ENCODE data around the gene YEATS2.

YEATS2 gene

DNA sequence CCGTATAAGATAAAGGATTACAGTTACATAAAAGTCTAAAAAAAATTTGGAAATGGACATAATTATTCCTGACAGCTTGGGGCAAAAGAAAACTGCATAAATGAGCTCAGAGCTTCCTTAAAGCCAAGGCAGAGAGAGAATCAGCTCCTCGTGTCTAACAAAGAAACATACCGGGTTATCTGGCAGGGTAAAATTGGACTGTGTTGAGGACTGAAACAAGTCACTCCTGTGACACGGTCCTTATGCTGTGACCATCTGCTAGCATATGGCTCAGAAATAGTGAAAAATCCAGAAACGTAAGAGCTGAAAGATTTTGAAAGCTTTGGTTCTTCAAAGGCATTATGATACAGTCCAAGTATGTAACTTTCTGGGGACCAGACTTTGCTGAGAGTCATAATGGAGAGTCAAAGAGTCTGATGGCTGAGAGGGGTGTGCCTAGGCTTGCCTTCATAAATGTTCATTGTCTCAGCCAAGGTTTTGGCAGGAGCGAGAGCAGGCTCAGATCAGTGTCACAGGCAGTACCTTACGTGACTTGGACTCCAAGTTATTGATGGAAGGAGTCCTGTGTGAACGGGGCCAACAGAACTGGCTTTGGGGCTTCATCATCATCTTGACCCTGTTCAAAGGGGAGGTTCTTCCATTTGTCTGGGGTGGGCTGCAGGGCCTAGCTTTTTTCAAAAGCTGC, 115.3 kb downstream of the YEATS2 start:
- peak; percentile 90 for DNase-seq (ENCODE audit: low spot score)

- no peak for DNase-seq (ENCODE audit: low spot score)
These were observed 116.6 kb downstream of the YEATS2 start for GRCh38 chr3:183814240-183814639.

- no peak for DNase-seq (ENCODE audit: low spot score)
These were observed 118.0 kb downstream of the YEATS2 start for GRCh38 chr3:183815563-183815940.

DNA sequence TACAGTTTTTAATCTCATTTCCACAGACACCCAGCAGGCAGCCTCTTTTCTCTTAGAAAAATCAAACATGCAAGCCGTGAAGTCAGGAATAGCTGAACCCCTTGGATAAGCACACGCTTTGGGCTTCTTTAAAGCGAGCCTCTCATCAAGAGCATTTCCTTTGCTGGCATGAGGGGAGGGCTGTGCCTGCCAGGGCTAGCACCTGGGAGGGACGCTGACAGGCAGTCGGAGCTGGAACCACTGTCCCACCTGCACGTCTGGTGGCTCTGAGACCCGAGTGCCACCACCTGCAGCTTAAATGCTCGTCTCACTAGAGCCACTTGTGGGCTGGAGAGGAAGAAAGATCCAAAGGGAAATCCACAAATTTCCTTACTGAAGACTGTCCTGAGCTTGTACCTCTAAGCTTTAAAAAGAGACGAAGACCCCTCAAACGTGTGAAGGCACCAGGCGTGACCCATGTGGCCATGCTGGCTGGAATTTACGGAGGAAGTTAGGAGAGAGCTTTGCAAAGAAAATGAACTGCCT, 118.4 kb downstream of the YEATS2 start:
- DNase-seq (ENCODE audit: low spot score): no peak

GRCh38 chr3:183816681-183817510, 119.3 kb downstream of the YEATS2 start:
- DNase-seq (ENCODE audit: low spot score): no peak

DNA sequence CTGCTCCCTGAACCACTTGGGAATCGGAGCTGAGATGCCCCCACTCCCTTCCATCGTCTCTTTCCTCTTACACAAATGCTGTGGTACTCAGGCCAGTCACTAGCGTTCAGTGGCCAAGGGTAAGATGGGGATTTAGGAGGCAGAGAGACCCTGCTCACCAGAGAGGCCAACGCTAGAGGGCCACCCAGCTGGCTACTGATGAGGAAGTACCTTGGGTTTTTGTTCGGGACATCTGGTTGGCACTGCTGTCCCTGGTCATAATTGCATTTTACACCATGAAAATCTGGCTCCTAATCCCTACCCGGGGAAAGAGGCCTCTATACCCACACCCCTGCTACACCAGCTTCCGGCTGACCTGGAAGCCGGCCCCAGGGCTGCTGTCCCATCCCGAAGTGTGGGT, 120.0 kb downstream of the YEATS2 start:
- no peak for DNase-seq (ENCODE audit: low spot score)

DNA sequence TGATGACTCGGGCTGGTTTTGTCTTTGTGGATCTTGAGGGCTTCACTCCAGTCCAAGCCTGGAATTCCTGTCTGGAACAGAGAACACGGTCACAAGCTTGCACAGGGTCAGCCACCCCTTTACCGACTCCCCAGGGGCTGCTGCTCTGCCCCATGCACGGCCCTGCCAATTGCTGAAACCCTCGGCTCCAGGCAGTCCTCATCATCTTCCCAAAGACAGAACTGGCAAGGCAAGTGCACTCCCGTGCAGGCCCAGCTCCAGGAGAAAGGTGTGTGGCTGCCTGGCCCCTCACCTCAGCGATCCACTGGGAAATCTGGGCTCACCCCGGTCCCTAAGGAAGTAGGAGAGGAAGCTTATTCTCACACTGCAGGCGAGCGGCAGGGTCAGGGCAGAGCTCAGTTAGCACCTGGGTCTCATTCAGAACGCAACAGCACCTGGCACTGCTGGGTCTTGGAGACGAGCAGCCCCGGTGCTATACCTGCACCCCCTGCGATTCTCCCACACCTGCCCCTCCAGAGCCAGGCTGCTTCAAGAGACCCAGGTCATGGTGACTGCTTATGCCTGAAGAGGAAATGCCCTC, 120.5 kb downstream of the YEATS2 start:
- no peak for DNase-seq (ENCODE audit: low spot score)

GRCh38 chr3:183818706-183819624, 121.4 kb downstream of the YEATS2 start:
- peak; percentile 93 for DNase-seq (ENCODE audit: low spot score)

- DNase-seq (ENCODE audit: low spot score): peak; percentile 60
These were observed 122.2 kb downstream of the YEATS2 start for GRCh38 chr3:183819831-183820230.

DNA sequence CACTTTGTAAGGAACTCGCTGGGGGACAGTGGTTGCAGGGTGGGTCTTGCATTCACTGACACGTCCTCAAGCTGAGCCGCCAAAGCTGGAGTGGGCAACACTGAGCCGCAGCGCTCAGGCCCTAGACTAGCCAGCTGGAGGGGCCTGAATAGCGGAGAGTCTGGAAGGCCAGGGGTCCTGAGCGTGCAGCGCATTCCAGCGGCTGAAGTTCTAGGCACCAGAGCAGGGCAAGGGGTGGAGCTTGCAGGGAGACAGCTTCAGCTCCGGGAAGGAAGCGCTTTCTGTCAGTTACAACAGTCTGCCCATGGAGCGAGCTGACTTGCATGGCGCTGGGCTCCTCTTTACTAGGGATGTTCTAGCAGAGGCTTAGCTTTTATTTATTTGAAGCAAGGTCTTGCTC, 125.0 kb downstream of the YEATS2 start:
- peak; percentile 66 for DNase-seq (ENCODE audit: low spot score)

GRCh38 chr3:183823963-183824362, 126.4 kb downstream of the YEATS2 start:
- peak; percentile 87 for DNase-seq (ENCODE audit: low spot score)

DNA sequence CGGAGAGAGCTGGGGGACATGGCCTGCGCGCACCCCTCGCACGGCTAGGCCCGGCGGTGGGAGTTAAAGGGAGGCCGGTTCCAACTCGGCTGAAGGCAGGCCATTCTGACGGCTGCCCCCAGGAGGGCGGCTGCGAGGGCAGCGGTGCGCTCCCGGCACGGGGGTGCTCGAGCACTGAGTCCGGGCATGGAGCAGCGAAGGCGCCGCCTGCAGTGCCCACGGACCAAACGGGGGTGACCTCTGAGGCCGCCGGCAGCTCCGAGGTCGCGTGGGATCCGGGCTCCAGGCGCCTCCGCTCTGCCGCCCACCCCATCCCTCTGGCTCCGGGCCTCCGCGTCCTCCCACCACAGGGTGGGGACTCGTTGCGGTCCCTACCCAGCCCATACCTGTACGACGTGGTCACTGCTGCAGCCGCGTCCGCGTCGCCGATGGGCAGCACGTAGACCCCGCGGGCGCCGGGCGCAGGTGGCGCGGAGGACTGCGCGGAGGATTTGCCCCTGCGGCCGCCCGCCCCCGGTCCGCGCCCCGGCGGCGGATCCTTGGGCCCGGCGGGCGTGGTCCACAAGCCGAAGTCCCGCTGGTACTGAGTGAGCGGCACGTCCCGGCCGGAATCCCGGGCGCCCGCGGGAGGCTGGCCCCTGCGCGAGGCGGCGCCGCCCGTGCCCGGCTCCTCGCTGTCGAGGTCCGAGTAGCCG, 127.3 kb downstream of the YEATS2 start:
- no peak for DNase-seq (ENCODE audit: low spot score)

DNA sequence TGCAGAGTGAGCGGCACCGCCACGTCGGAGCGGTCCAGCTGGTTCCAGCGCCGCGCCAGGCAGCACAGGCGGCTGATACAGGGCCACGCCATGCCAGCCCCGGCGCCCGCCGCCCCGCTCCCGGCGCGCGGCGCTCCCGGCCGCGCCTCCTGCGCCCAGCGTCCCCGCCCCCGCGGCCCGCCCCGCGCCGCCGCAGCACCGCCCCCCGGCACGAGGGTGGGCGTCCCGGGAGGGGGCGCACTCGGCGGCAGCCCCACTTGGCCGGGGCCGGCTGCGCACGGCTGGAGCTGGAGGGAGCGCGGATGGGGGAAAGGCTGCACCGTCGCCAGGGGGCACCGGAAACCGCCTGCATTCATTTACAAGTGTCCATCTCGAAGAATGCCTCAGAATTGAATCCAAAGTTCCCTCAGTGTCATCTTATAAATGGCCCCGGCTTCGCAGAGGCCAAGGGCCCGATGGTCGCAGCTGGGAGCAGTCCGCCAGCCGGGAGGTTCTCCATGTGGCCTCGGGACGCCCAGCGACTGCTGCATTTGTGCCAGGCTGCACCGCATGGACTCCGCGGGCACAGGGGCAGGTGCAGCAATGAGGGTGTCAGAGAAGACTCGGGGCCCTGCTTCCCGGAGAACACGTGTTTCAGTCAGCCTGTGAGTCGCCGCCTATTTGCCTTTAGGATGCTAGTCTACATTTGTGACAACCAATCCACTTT, 128.0 kb downstream of the YEATS2 start, which contains the start of gene MAP6D1:
MAP6D1 (minus strand) TSS at position 122 of the 706 bp plus-strand sequence; CDS start at position 92, 30 bp downstream.
- peak; percentile 66 for DNase-seq (ENCODE audit: low spot score)

DNA sequence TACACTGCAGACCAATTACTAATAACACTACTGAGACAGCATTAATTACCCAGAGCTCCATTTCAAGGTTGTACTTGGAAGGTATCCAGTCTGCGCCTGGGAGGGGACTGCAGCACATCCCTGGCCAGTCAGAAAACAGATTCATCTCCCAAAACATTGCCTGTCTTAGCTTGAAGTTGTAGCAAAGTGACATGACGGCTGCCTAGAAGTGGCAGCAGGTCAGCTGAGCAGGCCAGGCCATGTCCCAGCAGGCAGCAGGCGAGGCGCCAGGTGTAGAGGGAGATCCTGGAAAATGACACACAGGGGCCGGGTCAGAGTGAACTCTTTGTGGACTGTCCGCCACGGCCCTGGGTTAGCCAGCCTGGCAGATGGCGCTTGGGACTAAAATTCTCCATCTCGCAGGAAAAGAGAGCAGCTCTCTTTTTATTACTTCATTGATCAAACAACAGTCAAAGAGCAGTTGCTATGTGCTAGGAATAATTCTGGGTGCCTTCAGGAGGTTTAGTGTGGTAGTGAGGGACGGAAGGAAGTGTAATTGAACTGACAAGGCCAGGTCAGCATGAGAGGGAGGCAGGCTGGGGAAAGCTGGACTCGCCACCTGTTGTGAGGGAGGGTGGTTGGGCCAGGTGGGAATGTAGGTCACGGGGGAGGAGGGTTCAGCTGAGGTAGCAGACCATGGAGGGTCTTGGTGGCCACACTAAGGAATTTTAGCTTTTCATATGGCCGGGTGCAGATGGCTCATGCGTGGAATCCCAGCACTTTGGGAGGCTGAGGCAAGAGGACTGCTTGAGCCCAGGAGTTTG, 129.1 kb downstream of the YEATS2 start:
- DNase-seq (ENCODE audit: low spot score): peak; percentile 82

DNA sequence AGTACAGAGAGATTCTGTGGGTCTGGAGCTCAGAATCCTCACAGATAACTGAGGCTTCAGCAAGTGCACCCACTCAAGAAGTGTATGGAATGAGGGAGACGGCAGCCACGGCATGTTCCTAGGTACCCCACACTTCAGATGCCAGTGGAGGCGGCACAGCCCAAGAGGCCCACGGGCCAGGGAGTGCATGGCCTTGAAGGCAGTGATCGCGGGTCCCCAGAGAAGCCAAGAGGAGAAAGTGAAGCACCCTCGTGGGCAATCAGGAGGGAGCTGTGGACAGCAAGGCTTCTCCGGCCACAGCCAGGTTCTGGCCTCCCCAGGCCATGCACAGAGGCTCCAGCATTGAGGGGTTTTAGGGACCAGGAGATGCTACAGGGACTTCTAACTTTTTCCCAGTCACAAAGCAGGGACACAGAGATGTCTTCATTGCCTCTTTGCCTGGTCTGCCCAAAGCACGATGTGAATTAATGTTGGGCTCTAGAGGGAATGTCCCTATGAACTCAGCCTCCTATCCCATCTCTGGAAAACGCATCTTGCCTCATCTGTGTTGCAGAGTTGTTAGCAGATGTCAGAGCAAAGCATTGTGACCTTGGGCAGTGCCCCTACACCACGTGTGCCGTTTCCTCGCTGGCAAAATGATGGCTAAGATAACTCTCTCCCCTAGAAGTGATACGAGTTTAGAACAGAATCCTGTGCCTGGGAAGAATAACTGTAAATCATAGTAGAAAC, 130.4 kb downstream of the YEATS2 start:
- DNase-seq (ENCODE audit: low spot score): no peak

- DNase-seq (ENCODE audit: low spot score): no peak
These were observed 130.9 kb downstream of the YEATS2 start for GRCh38 chr3:183828538-183828870.

- DNase-seq (ENCODE audit: low spot score): peak; percentile 72
These were observed 131.9 kb downstream of the YEATS2 start for GRCh38 chr3:183829466-183829865.

- no peak for DNase-seq (ENCODE audit: low spot score)
These were observed 132.6 kb downstream of the YEATS2 start for GRCh38 chr3:183830187-183830586.

GRCh38 chr3:183833516-183833915, 135.9 kb downstream of the YEATS2 start:
- DNase-seq (ENCODE audit: low spot score): no peak

All from cerebellar cortex (tissue), 1 donor.